ENCODE results near the gene TSPYL2. TPM values are rescaled to one million over a fixed set of nuclear protein-coding genes. Genes with fewer than 3 reads are reported as not detected.
A peak's percentile ranks its signal among the peaks of the same experiment; 100 is the strongest.

The TSPYL2 gene
- total RNA-seq, 1 donor from 2014 or later: 10.2 TPM

DNA sequence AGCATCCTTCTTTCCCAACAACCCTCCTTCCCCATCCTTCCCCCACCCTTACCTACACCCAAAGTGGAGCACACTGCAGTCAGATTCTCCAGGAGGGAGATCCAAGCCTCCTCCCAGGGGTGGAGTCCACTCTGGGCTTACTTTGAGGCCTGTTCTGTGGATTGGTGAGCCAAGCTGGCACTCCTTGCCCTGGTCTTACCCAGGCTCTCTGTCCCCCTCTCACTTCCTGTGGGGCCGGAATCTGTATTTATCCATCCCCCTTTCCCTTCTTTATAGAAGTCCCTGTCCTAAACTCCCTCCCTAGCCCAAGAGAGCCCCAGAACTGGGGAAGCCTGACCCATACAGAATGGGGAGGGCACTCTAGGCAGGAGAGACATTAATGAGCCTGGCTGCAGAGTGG lies 3.2 kb upstream of the TSPYL2 start:
- FAIRE-seq: no peak

DNA sequence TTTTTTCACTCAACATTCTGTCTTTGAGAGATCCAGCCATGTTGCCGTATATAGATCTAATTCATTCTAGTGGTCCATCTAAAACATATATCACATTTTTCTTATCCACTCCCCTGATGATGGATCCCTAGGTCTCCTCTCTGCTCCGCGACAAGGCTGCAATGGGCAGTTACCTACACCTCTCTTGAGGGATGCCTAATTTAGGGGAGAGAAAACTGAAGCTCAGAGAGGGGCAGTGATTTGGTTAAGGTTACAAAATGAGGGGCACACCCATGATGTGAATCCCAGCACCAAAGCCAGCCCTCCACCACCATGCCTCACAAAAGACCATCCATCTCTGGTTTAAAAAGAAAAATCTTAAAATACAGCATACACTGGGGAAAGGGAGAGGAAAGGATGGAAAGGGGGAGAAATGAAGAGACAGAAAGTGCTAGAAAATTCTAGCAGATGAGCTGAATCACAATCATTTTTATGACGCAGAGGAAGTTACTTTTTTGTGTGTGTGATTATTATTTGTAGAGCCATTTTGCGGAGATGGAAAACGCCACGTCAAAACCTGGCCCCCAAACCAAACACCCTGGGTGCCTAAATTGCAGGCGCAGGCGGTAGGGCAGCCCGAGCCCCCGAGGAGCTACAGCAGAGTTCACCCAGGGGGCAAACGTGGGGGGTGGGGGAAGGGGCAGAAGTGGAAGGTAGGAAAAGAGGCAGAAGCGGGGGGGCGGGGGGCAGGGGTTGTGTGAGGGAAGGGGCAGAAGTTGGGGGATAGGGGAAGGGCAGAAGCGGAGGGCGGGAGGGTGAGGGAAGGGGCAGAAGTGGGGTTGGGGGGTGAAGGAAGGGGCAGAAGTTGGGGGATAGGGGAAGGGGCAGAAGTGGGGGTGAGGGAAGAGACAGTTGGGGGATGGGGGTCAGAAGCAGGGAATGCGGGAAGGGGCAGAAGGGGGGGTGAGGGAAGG lies 1.3 kb upstream of the TSPYL2 start:
- no peak for DNase-seq (ENCODE audit: low spot score in 2 of 2)
- FAIRE-seq: no peak

More for the DNA sequence above, 3.2 kb upstream of the TSPYL2 start:
- DNase-seq (ENCODE audit: low spot score in 2 of 2): no peak

DNA sequence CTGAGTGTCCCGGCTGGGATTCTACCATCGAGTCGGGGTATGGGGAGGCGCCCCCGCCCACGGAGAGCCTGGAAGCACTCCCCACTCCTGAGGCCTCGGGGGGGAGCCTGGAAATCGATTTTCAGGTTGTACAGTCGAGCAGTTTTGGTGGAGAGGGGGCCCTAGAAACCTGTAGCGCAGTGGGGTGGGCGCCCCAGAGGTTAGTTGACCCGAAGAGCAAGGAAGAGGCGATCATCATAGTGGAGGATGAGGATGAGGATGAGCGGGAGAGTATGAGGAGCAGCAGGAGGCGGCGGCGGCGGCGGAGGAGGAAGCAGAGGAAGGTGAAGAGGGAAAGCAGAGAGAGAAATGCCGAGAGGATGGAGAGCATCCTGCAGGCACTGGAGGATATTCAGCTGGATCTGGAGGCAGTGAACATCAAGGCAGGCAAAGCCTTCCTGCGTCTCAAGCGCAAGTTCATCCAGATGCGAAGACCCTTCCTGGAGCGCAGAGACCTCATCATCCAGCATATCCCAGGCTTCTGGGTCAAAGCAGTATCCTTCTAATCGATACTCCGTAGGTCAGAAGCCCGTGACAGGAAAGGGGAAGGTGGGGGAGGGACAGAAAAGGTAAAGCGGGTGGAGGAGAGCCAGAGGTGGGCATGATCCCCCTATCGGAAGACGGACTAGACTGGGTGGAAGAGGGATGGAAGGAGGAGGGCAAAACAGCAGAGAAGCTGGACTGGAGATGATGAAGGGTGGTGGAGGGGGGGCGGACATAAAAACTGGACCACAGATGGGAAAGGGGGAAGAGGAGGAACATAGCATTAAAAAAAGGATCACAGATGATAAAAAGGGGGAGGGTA lies 828 bp downstream of the TSPYL2 start:
- no peak for DNase-seq (ENCODE audit: low spot score in 2 of 2)

GRCh38 chrX:53084043-53084570 lies 1.9 kb downstream of the TSPYL2 start:
- no peak for DNase-seq (ENCODE audit: low spot score in 2 of 2)
- no peak for FAIRE-seq

More for the DNA sequence above, 828 bp downstream of the TSPYL2 start:
- FAIRE-seq: no peak

GRCh38 chrX:53084863-53085262 lies 2.7 kb downstream of the TSPYL2 start:
- no peak for DNase-seq (ENCODE audit: low spot score in 2 of 2)
- FAIRE-seq: no peak

- FAIRE-seq (no peak), DNase-seq (ENCODE audit: low spot score in 2 of 2) (no peak)
Observed at GRCh38 chrX:53085661-53086229, 3.6 kb downstream of the TSPYL2 start.

DNA sequence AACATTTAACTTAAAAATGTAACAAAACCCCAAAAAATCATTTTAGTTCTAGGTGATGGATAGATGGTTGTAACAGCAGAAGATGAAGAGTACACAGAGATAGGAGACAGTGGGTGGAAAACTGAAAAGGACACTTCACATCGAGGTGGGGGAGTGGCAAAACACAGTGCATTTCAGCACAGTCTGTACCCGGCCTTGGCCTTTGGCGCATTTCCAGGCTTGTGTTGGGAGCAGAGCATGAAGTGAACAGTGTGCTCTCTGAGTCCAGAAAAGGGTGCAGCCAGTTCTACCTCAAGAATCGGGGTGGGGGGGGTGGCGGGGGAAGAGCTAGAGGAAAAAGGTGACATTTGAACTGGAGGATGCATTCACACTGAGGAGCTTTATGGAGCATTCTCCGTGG lies 4.3 kb downstream of the TSPYL2 start:
- DNase-seq (ENCODE audit: low spot score in 2 of 2) (no peak), FAIRE-seq (no peak)

DNA sequence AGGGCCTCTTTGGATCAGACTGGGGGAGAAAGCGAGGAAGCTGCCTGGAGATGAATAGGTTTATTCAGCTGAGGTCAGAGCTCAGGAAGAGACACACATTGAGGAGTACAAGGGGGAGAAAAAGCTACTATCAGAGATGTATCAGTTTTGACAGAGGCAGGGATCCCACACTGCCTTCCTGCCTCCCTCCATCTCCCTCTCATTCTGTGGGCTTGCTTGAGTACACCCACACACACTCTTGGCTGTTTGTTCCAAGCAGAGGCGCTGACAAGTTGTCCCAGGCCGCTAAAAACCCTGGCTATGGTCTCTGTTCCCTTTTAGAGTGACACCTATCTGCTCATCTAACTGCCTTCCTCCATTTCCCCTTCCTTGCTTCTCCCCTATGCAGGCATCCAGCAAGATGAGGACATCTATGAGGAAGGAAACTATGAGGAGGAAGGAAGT lies 5.2 kb downstream of the TSPYL2 start:
- no peak for FAIRE-seq
- no peak for DNase-seq (ENCODE audit: low spot score in 2 of 2)

GRCh38 chrX:53088136-53088974 lies 6.2 kb downstream of the TSPYL2 start:
- no peak for FAIRE-seq
- peak in 1 of 2 donors; percentile 65 for DNase-seq (ENCODE audit: low spot score in 2 of 2)

GRCh38 chrX:53089224-53089842 lies 7.2 kb downstream of the TSPYL2 start:
- peak in 1 of 2 donors; percentile 54 for DNase-seq (ENCODE audit: low spot score in 2 of 2)
- FAIRE-seq: no peak

- no peak for FAIRE-seq
- DNase-seq (ENCODE audit: low spot score in 2 of 2): no peak
Observed at GRCh38 chrX:53089925-53090324, 7.8 kb downstream of the TSPYL2 start.

- FAIRE-seq (no peak), DNase-seq (ENCODE audit: low spot score in 2 of 2) (no peak)
Observed at GRCh38 chrX:53091354-53091753, 9.2 kb downstream of the TSPYL2 start.

GRCh38 chrX:53093177-53093655 lies 11.0 kb downstream of the TSPYL2 start:
- no peak for FAIRE-seq
- DNase-seq (ENCODE audit: low spot score in 2 of 2): peak in 1 of 2 donors; percentile 44

- FAIRE-seq (no peak), DNase-seq (ENCODE audit: low spot score in 2 of 2) (peak; percentile 80 to 84)
Observed at GRCh38 chrX:53093748-53094581, 11.8 kb downstream of the TSPYL2 start, which contains the start of gene KANTR. KANTR (plus strand) TSS chrX:53094142; CDS start chrX:53124273, 30,131 bp downstream.

GRCh38 chrX:53094582-53094905 lies 12.4 kb downstream of the TSPYL2 start:
- no peak for DNase-seq (ENCODE audit: low spot score in 2 of 2)
- FAIRE-seq: no peak

- DNase-seq (ENCODE audit: low spot score in 2 of 2) (no peak), FAIRE-seq (no peak)
Observed at GRCh38 chrX:53095796-53096195, 13.6 kb downstream of the TSPYL2 start.

DNA sequence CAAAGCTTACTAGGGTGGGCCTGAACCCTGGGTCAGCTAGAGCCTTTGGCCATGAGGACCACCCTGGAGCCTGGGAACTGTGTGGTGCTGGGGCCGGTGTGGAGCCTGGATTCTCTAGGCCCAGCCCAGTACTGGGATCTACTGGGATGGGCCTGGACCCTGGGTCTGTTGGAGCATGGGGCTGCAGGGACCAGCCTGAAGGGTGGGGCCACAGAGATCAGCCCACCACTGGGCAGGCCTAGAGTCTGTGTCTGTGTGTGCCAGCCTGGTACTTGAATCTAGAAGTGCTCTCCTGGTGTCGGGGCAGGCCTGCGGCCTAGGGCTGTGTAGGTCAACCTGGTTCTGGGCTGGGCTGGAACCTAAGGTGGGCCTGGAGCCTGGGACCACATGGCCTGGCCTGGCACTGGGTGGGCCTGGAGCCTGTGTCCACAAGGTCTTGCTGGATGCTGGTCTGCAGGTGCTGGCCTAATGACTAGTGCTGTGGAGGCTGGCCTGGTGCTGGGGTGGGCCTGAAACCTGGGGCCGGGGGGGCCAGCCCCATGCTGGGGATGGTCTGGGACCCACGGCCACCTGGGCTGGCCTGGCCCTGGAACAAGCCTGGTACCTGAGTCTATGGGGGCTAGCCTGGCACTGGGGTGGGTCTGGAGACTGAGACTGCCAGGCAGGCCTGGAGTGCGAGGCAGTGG lies 32.8 kb downstream of the TSPYL2 start:
- DNase-seq (ENCODE audit: low spot score in 2 of 2): no peak
- FAIRE-seq: no peak

- no peak for FAIRE-seq
Observed at GRCh38 chrX:53115550-53115874, 33.3 kb downstream of the TSPYL2 start.

More at GRCh38 chrX:53115550-53115874, 33.3 kb downstream of the TSPYL2 start:
- DNase-seq (ENCODE audit: low spot score in 2 of 2): no peak
